ENCODE data around the gene UPF1. TPM values are rescaled to one million over a fixed set of nuclear protein-coding genes. Genes with fewer than 3 reads are reported as not detected.
A peak's percentile ranks its signal among the peaks of the same experiment; 100 is the strongest.
"Not testable (repeated sequence)": the region's sequence is repeated elsewhere in the genome, so short reads cannot be mapped to it uniquely, and the experiment has no call there.

The UPF1 gene
- total and polyA plus RNA-seq, 12 donors = 27.6 to 141 (median 72.3) TPM

DNA sequence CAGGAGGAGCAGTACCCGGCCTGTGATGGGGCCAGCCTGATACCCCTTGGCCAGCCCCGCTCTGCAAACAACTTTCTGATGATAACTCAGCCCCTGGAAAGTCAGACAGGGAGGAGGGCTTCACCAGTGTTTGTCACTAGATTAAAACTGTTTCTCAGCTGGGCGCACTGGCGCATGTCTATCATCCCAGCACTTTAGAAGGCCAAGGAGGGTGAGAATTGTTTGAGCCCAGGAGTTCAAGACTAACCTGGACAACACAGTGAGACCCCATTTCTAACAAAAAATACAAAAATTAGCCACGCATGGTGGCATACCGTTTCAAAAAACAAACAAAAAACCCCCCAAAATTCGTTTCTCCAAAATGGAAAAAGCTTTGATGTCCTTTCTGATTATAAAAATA lies 69.7 kb downstream of the UPF1 start:
- 84 to 98% (median 91%) methylated on average over 7 of the region's 7 CpGs for WGBS, 4 donors
- peaks cover 0 to 46% of the 10 kb centered on the region in 2 donors for H3K36me3 ChIP-seq (replicated peaks in 1 of 2)
- no peak overlapping the region for H3K4me3 ChIP-seq

DNA sequence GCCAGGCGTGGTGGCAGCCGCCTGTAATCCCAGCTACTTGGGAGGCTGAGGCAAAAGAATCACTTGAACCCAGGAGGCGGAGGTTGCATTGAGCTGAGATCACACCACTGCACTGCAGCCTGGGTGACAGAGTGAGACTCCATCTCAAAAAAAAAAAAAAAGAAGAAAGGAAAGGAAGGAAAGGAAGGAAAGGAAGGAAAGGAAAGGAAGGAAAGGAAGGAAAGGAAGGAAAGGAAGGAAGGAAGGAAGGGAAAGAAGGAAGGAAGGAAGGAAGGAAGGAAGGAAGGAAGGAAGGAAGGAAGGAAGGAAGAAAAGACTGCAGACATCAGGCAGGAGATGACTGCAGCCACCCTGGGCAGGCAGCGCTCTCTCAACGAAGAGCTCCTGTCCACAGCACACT lies 70.8 kb downstream of the UPF1 start:
- 95 to 96% (median 95%) methylated on average over 5 of the region's 5 CpGs for WGBS, 4 donors
- peaks cover 0 to 50% of the 10 kb centered on the region in 2 donors for H3K36me3 ChIP-seq (replicated peaks in 1 of 2)
- intact Hi-C loops (cut with DNase I) = not testable (repeated sequence)

More for the DNA sequence above, 69.7 kb downstream of the UPF1 start:
- TF ChIP-seq POLR2A (IDR thresholded peaks at IDR 0.05) = no peak
- TF ChIP-seq, protein P1, sequence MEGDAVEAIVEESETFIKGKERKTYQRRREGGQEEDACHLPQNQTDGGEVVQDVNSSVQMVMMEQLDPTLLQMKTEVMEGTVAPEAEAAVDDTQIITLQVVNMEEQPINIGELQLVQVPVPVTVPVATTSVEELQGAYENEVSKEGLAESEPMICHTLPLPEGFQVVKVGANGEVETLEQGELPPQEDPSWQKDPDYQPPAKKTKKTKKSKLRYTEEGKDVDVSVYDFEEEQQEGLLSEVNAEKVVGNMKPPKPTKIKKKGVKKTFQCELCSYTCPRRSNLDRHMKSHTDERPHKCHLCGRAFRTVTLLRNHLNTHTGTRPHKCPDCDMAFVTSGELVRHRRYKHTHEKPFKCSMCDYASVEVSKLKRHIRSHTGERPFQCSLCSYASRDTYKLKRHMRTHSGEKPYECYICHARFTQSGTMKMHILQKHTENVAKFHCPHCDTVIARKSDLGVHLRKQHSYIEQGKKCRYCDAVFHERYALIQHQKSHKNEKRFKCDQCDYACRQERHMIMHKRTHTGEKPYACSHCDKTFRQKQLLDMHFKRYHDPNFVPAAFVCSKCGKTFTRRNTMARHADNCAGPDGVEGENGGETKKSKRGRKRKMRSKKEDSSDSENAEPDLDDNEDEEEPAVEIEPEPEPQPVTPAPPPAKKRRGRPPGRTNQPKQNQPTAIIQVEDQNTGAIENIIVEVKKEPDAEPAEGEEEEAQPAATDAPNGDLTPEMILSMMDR (IDR thresholded peaks at IDR 0.05) = no peak
- Histone ChIP-seq H3K4me1 (replicated peaks in 1 of 2) (peaks cover 6 to 7% of the 10 kb centered on the region in 2 donors), H3K27me3 (no peaks in the 10 kb centered on the region), H3K27ac (no peak overlapping the region), H3K9me3 (replicated peaks in 1 of 3) (no peaks in the 10 kb centered on the region)
- no peak for DNase-seq
- intact Hi-C loops (cut with DNase I) = no loop called here

DNA sequence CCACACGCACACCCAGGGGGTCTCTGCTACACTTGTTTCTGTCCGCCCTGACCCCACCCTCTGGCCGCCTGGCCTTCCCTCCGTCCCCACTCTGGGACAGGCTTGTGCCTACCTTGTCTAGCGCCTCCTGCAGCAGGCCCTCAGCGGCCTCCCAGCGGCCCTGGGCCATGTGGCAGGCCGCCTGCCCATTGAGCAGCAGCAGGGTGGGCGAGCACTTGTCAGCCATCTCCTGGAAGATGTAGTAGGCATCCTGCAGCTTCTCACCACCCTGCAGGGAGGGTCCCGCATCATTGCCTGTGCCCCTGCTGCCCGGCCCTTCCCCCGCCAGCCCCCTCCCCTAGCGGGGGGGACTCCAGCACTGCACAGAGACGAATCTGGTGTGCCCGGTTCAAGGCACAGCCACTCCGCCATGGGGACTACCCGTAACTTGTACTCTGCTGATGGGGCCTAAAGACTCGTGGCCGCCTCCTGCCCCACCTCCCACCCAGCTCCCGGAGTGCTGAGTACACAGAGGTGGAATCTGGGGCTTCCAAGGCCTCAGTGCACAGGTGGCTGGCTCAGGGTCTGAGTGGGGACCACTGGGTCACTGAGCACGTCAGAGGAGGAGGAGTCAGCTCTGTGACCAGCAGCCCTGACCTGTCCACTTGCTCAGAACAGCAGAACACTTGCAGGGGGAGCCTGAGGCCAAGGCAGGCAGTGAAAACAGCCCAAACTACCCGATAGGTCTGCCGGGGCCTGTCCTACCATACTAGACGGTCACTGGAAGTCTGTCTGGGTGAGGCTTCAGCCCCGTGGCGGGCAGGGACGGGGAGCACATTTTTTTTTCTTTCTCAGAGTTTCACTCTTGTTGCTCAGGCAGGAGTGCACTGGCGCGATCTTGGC lies 71.6 kb downstream of the UPF1 start:
- Histone ChIP-seq H3K27me3 (no peaks in the 10 kb centered on the region), H3K4me1 (replicated peaks in 1 of 2) (peaks cover 15 to 18% of the 10 kb centered on the region in 2 donors), H3K4me3 (no peak overlapping the region), H3K27ac (no peak overlapping the region), H3K36me3 (replicated peaks in 1 of 2) (peaks cover 0 to 55% of the 10 kb centered on the region in 2 donors), H3K9me3 (replicated peaks in 1 of 3) (no peaks in the 10 kb centered on the region)
- intact Hi-C loops (cut with DNase I) = no loop called here
- 86 to 92% (median 90%) methylated on average over 12 to 29 of the region's 29 CpGs for WGBS, 4 donors
- DNase-seq = no peak
- TF ChIP-seq POLR2A (IDR thresholded peaks at IDR 0.05) = no peak
- TF ChIP-seq, protein P1 (IDR thresholded peaks at IDR 0.05) = no peak

More for the DNA sequence above, 70.8 kb downstream of the UPF1 start:
- DNase-seq; H3K27ac ChIP-seq; H3K9me3 ChIP-seq (replicated peaks in 1 of 3); H3K27me3 ChIP-seq; H3K4me3 ChIP-seq: not testable (repeated sequence)
- H3K4me1 ChIP-seq (replicated peaks in 1 of 2) = peaks cover 15 to 18% of the 10 kb centered on the region in 2 donors

DNA sequence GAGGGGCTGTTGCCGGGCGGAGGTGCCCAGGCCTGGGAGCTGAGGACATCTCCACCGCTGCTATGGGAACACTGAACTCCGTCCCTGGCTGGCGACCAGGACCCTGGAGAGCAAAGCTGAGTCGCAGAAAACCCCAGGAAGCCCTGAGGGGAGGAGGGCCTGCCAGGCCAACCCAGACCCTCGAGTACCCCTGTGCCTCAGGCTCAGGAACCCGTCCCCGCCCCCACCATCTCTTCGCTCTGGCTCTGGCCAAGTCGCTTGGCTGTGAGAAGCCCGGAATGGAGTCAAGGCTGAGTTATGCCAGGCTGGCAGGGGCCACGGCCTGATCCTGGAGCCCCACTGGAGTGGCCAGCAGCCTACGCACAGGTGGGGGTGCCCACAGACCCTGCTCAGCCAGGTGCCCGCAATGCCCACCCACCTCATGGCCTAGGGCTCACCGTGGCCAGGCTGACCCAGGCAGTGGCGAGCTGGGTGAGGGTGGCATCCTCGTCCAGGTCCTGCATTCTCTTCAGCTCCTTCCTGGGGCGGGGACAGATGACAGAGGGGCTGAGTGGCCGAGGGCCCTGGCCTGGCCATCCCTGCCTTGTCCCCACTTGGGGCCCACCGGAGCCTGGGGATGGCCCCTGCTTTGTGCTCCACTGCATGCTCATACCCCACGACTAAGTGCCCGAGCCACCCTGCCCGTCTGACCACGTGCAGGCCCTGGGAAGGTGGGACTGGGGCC lies 72.7 kb downstream of the UPF1 start:
- H3K27ac ChIP-seq = no peak overlapping the region
- 80 to 86% (median 81%) methylated on average over 1 to 25 of the region's 25 CpGs for WGBS, 4 donors
- intact Hi-C loops (cut with DNase I) = no loop called here
- H3K36me3 ChIP-seq (replicated peaks in 1 of 2) = peaks cover 0 to 50% of the 10 kb centered on the region in 2 donors
- no peak overlapping the region for H3K4me3 ChIP-seq
- H3K9me3 ChIP-seq (replicated peaks in 1 of 3) = no peaks in the 10 kb centered on the region
- H3K4me1 ChIP-seq (replicated peaks in 1 of 2) = peaks cover 18 to 19% of the 10 kb centered on the region in 2 donors
- DNase-seq = peak in 1 of 7 donors; percentile 23
- H3K27me3 ChIP-seq = no peaks in the 10 kb centered on the region
- no peak for TF ChIP-seq POLR2A (IDR thresholded peaks at IDR 0.05)
- TF ChIP-seq, protein P1 (IDR thresholded peaks at IDR 0.05) = no peak

All from adrenal gland (tissue), 12 donors.